ENCODE results near the gene CFAP52. TPM values are rescaled to one million over a fixed set of nuclear protein-coding genes. Genes with fewer than 3 reads are reported as not detected.

CFAP52 gene
- total RNA-seq, 1 experiment from 2014 or later = 0.47 TPM

GRCh38 chr17:9538626-9539025 is 37.8 kb upstream of the CFAP52 start:
- no peaks in the 10 kb centered on the region for H3F3A ChIP-seq (ENCODE audit: low read length, unreplicated experiment)
- H3K9me2 ChIP-seq (replicated peaks; ENCODE audit: low read length) = no peaks in the 10 kb centered on the region
- intact Hi-C loops (cut with micrococcal nuclease) = no loop called here
- no TSS peak for BruUV-seq (replicated peaks)
- TF ChIP-seq EZH2phosphoT487 (IDR thresholded peaks at IDR 0.05; ENCODE audit: borderline replicate concordance, low read length) (no peak), CTCF (conservative IDR thresholded peaks at IDR 0.05; ENCODE audit: low read depth, low read length) (no peak), EZH2 (IDR thresholded peaks at IDR 0.05; ENCODE audit: low read length, unreplicated experiment) (no peak)
- no peak for DNase-seq
- H3K4me2 ChIP-seq (ENCODE audit: low read length) = no peak overlapping the region
- no peaks in the 10 kb centered on the region for H3K4me1 ChIP-seq (ENCODE audit: insufficient read depth, low read length)
- no peaks in the 10 kb centered on the region for H3K9me3 ChIP-seq (ENCODE audit: low read length)
- ATAC-seq = no peak
- H3K36me3 ChIP-seq (ENCODE audit: low read depth, low read length) = no peaks in the 10 kb centered on the region
- no peaks in the 10 kb centered on the region for H4K20me1 ChIP-seq (ENCODE audit: low read length)
- no peaks in the 10 kb centered on the region for H3K79me2 ChIP-seq (ENCODE audit: low read length)
- POLR2A ChIA-PET (ENCODE audit: unreplicated experiment) = no interaction called here
- H3K4me3 ChIP-seq (ENCODE audit: low read length) = no peak overlapping the region
- CTCF ChIA-PET = no interaction called here
- H3K9ac ChIP-seq (ENCODE audit: low read length) = no peak overlapping the region
- no peak overlapping the region for H3K27ac ChIP-seq (ENCODE audit: low read length)
- H3K27me3 ChIP-seq (ENCODE audit: low read length) = no peaks in the 10 kb centered on the region
- H2AFZ ChIP-seq (ENCODE audit: low read length) = no peak overlapping the region

- Histone ChIP-seq H3K4me2 (ENCODE audit: low read length) (no peak overlapping the region), H2AFZ (ENCODE audit: low read length) (no peak overlapping the region), H3K79me2 (ENCODE audit: low read length) (no peaks in the 10 kb centered on the region), H3K27ac (ENCODE audit: low read length) (no peak overlapping the region), H3K27me3 (ENCODE audit: low read length) (no peaks in the 10 kb centered on the region), H3K4me1 (ENCODE audit: insufficient read depth, low read length) (no peaks in the 10 kb centered on the region), H3K36me3 (ENCODE audit: low read depth, low read length) (no peaks in the 10 kb centered on the region), H3K9ac (ENCODE audit: low read length) (no peak overlapping the region), H3F3A (ENCODE audit: low read length, unreplicated experiment) (no peaks in the 10 kb centered on the region), H3K9me3 (ENCODE audit: low read length) (no peaks in the 10 kb centered on the region), H4K20me1 (ENCODE audit: low read length) (no peaks in the 10 kb centered on the region), H3K4me3 (ENCODE audit: low read length) (no peak overlapping the region), H3K9me2 (replicated peaks; ENCODE audit: low read length) (no peaks in the 10 kb centered on the region)
- no TSS peak for BruUV-seq (replicated peaks)
- intact Hi-C loops (cut with micrococcal nuclease) = no loop called here
- TF ChIP-seq EZH2phosphoT487 (IDR thresholded peaks at IDR 0.05; ENCODE audit: borderline replicate concordance, low read length) (no peak), EZH2 (IDR thresholded peaks at IDR 0.05; ENCODE audit: low read length, unreplicated experiment) (no peak), CTCF (conservative IDR thresholded peaks at IDR 0.05; ENCODE audit: low read depth, low read length) (no peak)
- DNase-seq (no peak), ATAC-seq (no peak)
- POLR2A ChIA-PET (ENCODE audit: unreplicated experiment) = no interaction called here
- CTCF ChIA-PET = no interaction called here
Measured at GRCh38 chr17:9541718-9542117, 34.7 kb upstream of the CFAP52 start.

- TF ChIP-seq EZH2phosphoT487 (IDR thresholded peaks at IDR 0.05; ENCODE audit: borderline replicate concordance, low read length) (no peak), CTCF (conservative IDR thresholded peaks at IDR 0.05; ENCODE audit: low read depth, low read length) (no peak), EZH2 (IDR thresholded peaks at IDR 0.05; ENCODE audit: low read length, unreplicated experiment) (no peak)
- no peaks in the 10 kb centered on the region for H3K27me3 ChIP-seq (ENCODE audit: low read length)
- H3K36me3 ChIP-seq (ENCODE audit: low read depth, low read length) = no peaks in the 10 kb centered on the region
- H3K79me2 ChIP-seq (ENCODE audit: low read length) = no peaks in the 10 kb centered on the region
- CTCF ChIA-PET = no interaction called here
- DNase-seq (no peak), ATAC-seq (no peak)
- H4K20me1 ChIP-seq (ENCODE audit: low read length) = no peaks in the 10 kb centered on the region
- no peaks in the 10 kb centered on the region for H3K9me3 ChIP-seq (ENCODE audit: low read length)
- H3K4me1 ChIP-seq (ENCODE audit: insufficient read depth, low read length) = no peaks in the 10 kb centered on the region
- intact Hi-C loops (cut with micrococcal nuclease) = no loop called here
- no peak overlapping the region for H3K9ac ChIP-seq (ENCODE audit: low read length)
- no peak overlapping the region for H2AFZ ChIP-seq (ENCODE audit: low read length)
- no peaks in the 10 kb centered on the region for H3K9me2 ChIP-seq (replicated peaks; ENCODE audit: low read length)
- H3F3A ChIP-seq (ENCODE audit: low read length, unreplicated experiment) = no peaks in the 10 kb centered on the region
- BruUV-seq (replicated peaks) = no TSS peak
- H3K27ac ChIP-seq (ENCODE audit: low read length) = no peak overlapping the region
- H3K4me2 ChIP-seq (ENCODE audit: low read length) = no peak overlapping the region
- POLR2A ChIA-PET (ENCODE audit: unreplicated experiment) = no interaction called here
- H3K4me3 ChIP-seq (ENCODE audit: low read length) = no peak overlapping the region
Measured at GRCh38 chr17:9544221-9544620, 32.2 kb upstream of the CFAP52 start.
